GM12878 (cell line): ENCODE results near the gene PNMA1. TPM values are rescaled to one million over a fixed set of nuclear protein-coding genes. Genes with fewer than 3 reads are reported as not detected.

Experiments used
- ATAC-seq: fragments of 200-7000 bp; cut with Tn5 transposase; 3 replicates; pipeline ENCODE4 v1.9.1; 2020; ENCODE audit warnings: mild to moderate bottlenecking, moderate library complexity
- BruUV-seq: library from RNA; stranded (reverse); fragments of 400-500 nt; replicated peaks from 2 replicates; lab custom pipeline; 2021; lab: Mats Ljungman, UMichigan
- CTCF ChIA-PET: fragments of 300-600 bp; sonication (Branson Sonifier 250); formaldehyde crosslinking; extraction: SDS; loops from one replicate; lab custom pipeline; 2021; ENCODE audit warnings: inconsistent platforms; lab: Yijun Ruan, JAX
- POLR2A ChIA-PET: fragments of 350-600 bp; formaldehyde crosslinking; extraction: SDS; loops from one replicate; lab custom pipeline; 2021; ENCODE audit warnings: inconsistent platforms; lab: Charles Lee
- RAD21 ChIA-PET: fragments of 300-600 bp; sonication (Branson Sonifier 250); formaldehyde crosslinking; loops from one replicate; lab custom pipeline; 2023; ENCODE audit warnings: antibody characterized with exemption; ENCODE audit not compliant: unreplicated experiment; lab: Charles Lee
- SMC1A ChIA-PET: fragments of 300-600 bp; sonication (Branson Sonifier 250); formaldehyde crosslinking; loops from one replicate; lab custom pipeline; 2023; ENCODE audit not compliant: unreplicated experiment, uncharacterized antibody; lab: Charles Lee
- DNase-seq: peaks from one replicate; pipeline ENCODE4 v3.0.0-alpha.2; 2011; ENCODE audit warnings: low read depth, low spot score
- FAIRE-seq: peaks from 3 replicates; lab custom pipeline; 2011; peaks lifted over from hg19 to GRCh38; lab: Jason Lieb, UNC
- H2AFZ ChIP-seq: 2 replicates; pipeline ENCODE4 v1.6.0; 2011; ENCODE audit warnings: low read depth, low read length, control low read depth; ENCODE audit not compliant: control insufficient read depth
- H3K27ac ChIP-seq: 2 replicates; pipeline ENCODE4 v1.5.1; 2011; ENCODE audit warnings: control low read depth; ENCODE audit not compliant: control insufficient read depth, insufficient read depth
- H3K27me3 ChIP-seq, 2 experiments: replicated peaks in 1 of 2; 2 replicates each; pipeline versions ENCODE4 v1.6.0 to v1.6.1; 2011; ENCODE audit warnings: low read length in 1 of 2; ENCODE audit not compliant: control insufficient read depth in 2 of 2, insufficient read depth in 2 of 2
- H3K36me3 ChIP-seq, 2 experiments: 2 replicates each; pipeline ENCODE4 v1.5.1; 2011; ENCODE audit warnings: low read length in 1 of 2; ENCODE audit not compliant: control insufficient read depth in 2 of 2, insufficient read depth in 2 of 2
- H3K4me1 ChIP-seq: 2 replicates; pipeline ENCODE4 v1.6.1; 2011; ENCODE audit warnings: mild to moderate bottlenecking, low read length, moderate library complexity, mixed read lengths; ENCODE audit not compliant: control insufficient read depth, insufficient read depth
- H3K4me2 ChIP-seq: 2 replicates; pipeline ENCODE4 v1.6.0; 2011; ENCODE audit warnings: control low read depth; ENCODE audit not compliant: control insufficient read depth, insufficient read depth
- H3K4me3 ChIP-seq: fragments of 200-600 bp; sonication (generic); 2 replicates; pipeline ENCODE4 v1.5.1; 2016
- H3K79me2 ChIP-seq: 2 replicates; pipeline ENCODE4 v1.6.0; 2011; ENCODE audit warnings: low read length; ENCODE audit not compliant: control insufficient read depth, insufficient read depth
- H3K9ac ChIP-seq: 2 replicates; pipeline ENCODE4 v1.8.0; 2011; ENCODE audit warnings: low read length, control low read depth, mixed read lengths; ENCODE audit not compliant: control insufficient read depth, insufficient read depth
- H3K9me3 ChIP-seq: replicated peaks from 3 replicates; pipeline ENCODE4 v1.5.1; 2011; ENCODE audit warnings: mild to moderate bottlenecking, low read length; ENCODE audit not compliant: control insufficient read depth, insufficient read depth
- H4K20me1 ChIP-seq: 2 replicates; pipeline ENCODE4 v1.6.0; 2011; ENCODE audit not compliant: control insufficient read depth, insufficient read depth
- ATF3 ChIP-seq: IDR thresholded peaks from 2 replicates; pipeline ENCODE4 v1.6.1; 2011; ENCODE audit warnings: low read depth, mild to moderate bottlenecking, low read length, moderate library complexity, borderline replicate concordance; ENCODE audit errors: extremely low read depth
- BHLHE40 ChIP-seq, 2 experiments: fragments of 450-650 bp in 1 of 2; IDR thresholded peaks; 2 replicates each; pipeline ENCODE4 v1.6.1; 2011 to 2017; ENCODE audit warnings: low read depth in 2 of 2, borderline replicate concordance in 1 of 2, improper control_type of control experiment in 1 of 2, low read length in 1 of 2, mild to moderate bottlenecking in 1 of 2
- ETV6 ChIP-seq, 2 experiments: fragments of 450-650 bp in 1 of 2; IDR thresholded peaks in 1 of 2; conservative IDR thresholded peaks in 1 of 2; 2 replicates each; pipeline ENCODE4 v1.6.1; 2014; ENCODE audit warnings: antibody characterized with exemption in 1 of 2, borderline replicate concordance in 1 of 2, low read depth in 1 of 2, mild to moderate bottlenecking in 1 of 2, moderate library complexity in 1 of 2
- EZH2 ChIP-seq: IDR thresholded peaks from 2 replicates; pipeline ENCODE4 v1.6.1; 2012; ENCODE audit warnings: low read depth, mild to moderate bottlenecking, control low read depth, inconsistent platforms, low read length, borderline replicate concordance; ENCODE audit not compliant: control insufficient read depth
- MYC ChIP-seq: IDR thresholded peaks from 2 replicates; pipeline ENCODE4 v1.6.1; 2011; ENCODE audit warnings: mild to moderate bottlenecking, low read length, moderate library complexity, inconsistent platforms; ENCODE audit not compliant: insufficient read depth, insufficient replicate concordance, insufficient read length, severe bottlenecking
- PAX5 ChIP-seq: IDR thresholded peaks from 2 replicates; pipeline ENCODE4 v1.6.1; 2011; ENCODE audit warnings: low read depth, low read length, borderline replicate concordance
- POLR2A ChIP-seq: IDR thresholded peaks from 2 replicates; pipeline ENCODE4 v1.6.1; 2011; ENCODE audit warnings: low read depth, mild to moderate bottlenecking, low read length
- USF1 ChIP-seq: IDR thresholded peaks from 2 replicates; pipeline ENCODE4 v1.6.1; 2011; ENCODE audit warnings: borderline replicate concordance, low read depth, mild to moderate bottlenecking, moderate library complexity, mixed read lengths, low read length; ENCODE audit not compliant: insufficient read depth; ENCODE audit errors: extremely low read length
- WRNIP1 ChIP-seq: IDR thresholded peaks from 2 replicates; pipeline ENCODE4 v1.6.1; 2011; ENCODE audit warnings: low read depth, low read length, improper control_type of control experiment, borderline replicate concordance
- ZNF384 ChIP-seq: IDR thresholded peaks from 2 replicates; pipeline ENCODE4 v1.6.1; 2012; ENCODE audit warnings: low read depth, mild to moderate bottlenecking, low read length, improper control_type of control experiment, borderline replicate concordance
- ZNF687 ChIP-seq: fragments of 450-650 bp; IDR thresholded peaks from 2 replicates; pipeline ENCODE4 v1.6.1; 2017; ENCODE audit warnings: mild to moderate bottlenecking, moderate library complexity
- ZSCAN29 ChIP-seq: fragments of 450-650 bp; IDR thresholded peaks from 2 replicates; pipeline ENCODE4 v1.6.1; 2017; ENCODE audit warnings: mild to moderate bottlenecking, moderate library complexity
- WGBS: methylation state at CpG from one replicate; pipeline ENCODE4 v1.1.6; 2016; ENCODE audit warnings: low lambda C conversion rate; ENCODE audit not compliant: insufficient replicate concordance, insufficient coverage; ENCODE audit errors: missing lambda C conversion rate; 5-methylcytosine and 5-hydroxymethylcytosine counted together
- in situ Hi-C: fragments of 300-500 bp; cut with MboI; formaldehyde crosslinking; loops from 9 replicates; pipeline ENCODE4 v1.14.3; 2018; ENCODE audit warnings: mixed read lengths
- intact Hi-C: fragments of 100-400 bp; cut with micrococcal nuclease; formaldehyde crosslinking; loops from one replicate; pipeline ENCODE4 v1.14.2; 2022; ENCODE audit not compliant: unreplicated experiment
- polyA plus RNA-seq, 11 experiments: library from polyadenylated mRNA; depleted of rRNA in 4 of 11; unstranded in 6 of 11; stranded (reverse) in 5 of 11; fragments of >200 nt; fragmentation: Nextera tagmentation in 4 of 11; fragmentation: Illumina TruSeq in 1 of 11; extraction: Ambion mirVana in 4 of 11; extraction: Trizol in 1 of 11; gene quantifications; 1 replicate in 1 of 11; 2 replicates in 10 of 11; pipeline versions ENCODE4 v1.2.1 to v1.2.3, GENCODE V29; 2011 to 2016; ENCODE audit warnings: inconsistent platforms in 2 of 11, missing spikeins in 2 of 11, low read depth in 1 of 11
- total RNA-seq, 4 experiments: library from RNA; depleted of rRNA in 3 of 4; stranded (reverse); fragments of >200 nt in 3 of 4; fragmentation: Illumina TruSeq in 1 of 4; extraction: Trizol in 1 of 4; gene quantifications; 2 replicates each; pipeline versions ENCODE4 v1.2.1 to v1.2.3, GENCODE V29; 2013 to 2021

PNMA1 gene
- total and polyA plus RNA-seq, 10 of the 15 experiments (the other 5 are each of a cell fraction or from before 2014, with no cell fraction given), result 1.8 to 39.3 (median 11.1) TPM

- FAIRE-seq, result no peak
- in situ Hi-C loops (loop anchor here (5.0 to 25.0 kb wide), 2 partner anchors 85 to 295 kb away; no protein-coding TSS in a partner anchor), intact Hi-C loops (no loop called here)
- H4K20me1 ChIP-seq, result peaks cover 27% of the 10 kb centered on the region
- H3K27ac ChIP-seq, result peak overlapping the region; percentile 81
- H3K4me1 ChIP-seq, result peaks cover 61% of the 10 kb centered on the region
- H3K9ac ChIP-seq, result peak overlapping the region; percentile 59
- H3K36me3 ChIP-seq, result peaks cover 19 to 46% of the 10 kb centered on the region in 2 experiments
- WGBS, result 8% methylated on average over 17 of the region's 17 CpGs
- ChIA-PET RAD21 (interaction anchor here (0.8 to 8.5 kb wide), 13 partner anchors 10 to 85 kb away, joined by 3 to 114 read pairs (median 5); a partner anchor contains a TSS), POLR2A (interaction anchor here (0.5 to 6.7 kb wide), 7 partner anchors 8 to 73 kb away, joined by 3 to 54 read pairs (median 5); no protein-coding TSS in a partner anchor), CTCF (interaction anchor here (0.6 to 21.0 kb wide), 10 partner anchors 10 to 145 kb away, joined by 3 to 288 read pairs (median 6); partner anchors contain the start of gene ZNF410), SMC1A (interaction anchor here (1.1 to 6.7 kb wide), 12 partner anchors 9 to 87 kb away, joined by 3 to 60 read pairs (median 6); no protein-coding TSS in a partner anchor)
- no TSS peak for BruUV-seq
- no peak for DNase-seq
- H3K79me2 ChIP-seq, result peaks cover 88% of the 10 kb centered on the region
- TF ChIP-seq WRNIP1 (0 out of 2 replicates have a peak, but pooled peaks have one; percentile 22), USF1 (no peak), PAX5 (no peak), ZSCAN29 (no peak), ETV6 (conservative IDR thresholded peaks at IDR 0.05 in 1 of 2, IDR thresholded peaks at IDR 0.05 in 1 of 2; ENCODE audit: borderline replicate concordance in 1 of 2, low read depth in 1 of 2) (peak in 1 of 2 experiments; percentile 24; a peak in 1 of 4 replicates), ZNF384 (no peak), BHLHE40 (IDR thresholded peaks at IDR 0.05; ENCODE audit: borderline replicate concordance in 1 of 2, low read depth in 2 of 2, low read length in 1 of 2) (peak; percentile 34 to 85; a peak in 3 of 4 replicates), ATF3 (no peak), POLR2A (peak; percentile 55; the same call in 1 of the 2 replicates), MYC (peak; percentile 69), EZH2 (no peak), ZNF687 (0 out of 2 replicates have a peak, but pooled peaks have one; percentile 22)
- no peak overlapping the region for H2AFZ ChIP-seq
- peak; percentile 12 for ATAC-seq
- H3K27me3 ChIP-seq, result no peaks in the 10 kb centered on the region
- H3K9me3 ChIP-seq, result no peaks in the 10 kb centered on the region
- H3K4me3 ChIP-seq, result peak overlapping the region; percentile 55
- H3K4me2 ChIP-seq, result peak overlapping the region; percentile 96
Measured at GRCh38 chr14:73741876-73742519, 27.8 kb upstream of the PNMA1 start.
